Upper lobe of right lung (tissue), 1 donor: Measurements from ENCODE around the gene NISCH. TPM values are rescaled to one million over a fixed set of nuclear protein-coding genes. Genes with fewer than 3 reads are reported as not detected.

Experiments
- ATAC-seq: fragments of 200-7000 bp; cut with Tn5 transposase; one replicate; pipeline ENCODE4 v1.9.1; 2020; ENCODE audit warnings: mild to moderate bottlenecking, moderate library complexity
- DNase-seq: peaks from one replicate; pipeline ENCODE4 v3.0.0-alpha.2; 2020
- H3K27ac ChIP-seq: fragments of 200-600 bp; one replicate; pipeline ENCODE4 v1.8.0; 2022
- H3K27me3 ChIP-seq: fragments of 200-600 bp; one replicate; pipeline ENCODE4 v1.8.0; 2022; ENCODE audit warnings: mild to moderate bottlenecking
- H3K36me3 ChIP-seq: fragments of 200-600 bp; one replicate; pipeline ENCODE4 v1.8.0; 2022
- H3K4me1 ChIP-seq: fragments of 200-600 bp; one replicate; pipeline ENCODE4 v1.8.0; 2022
- H3K4me3 ChIP-seq: fragments of 200-600 bp; one replicate; pipeline ENCODE4 v1.8.0; 2022; ENCODE audit warnings: mild to moderate bottlenecking
- H3K9me3 ChIP-seq: fragments of 200-600 bp; one replicate; pipeline ENCODE4 v1.8.0; 2022
- intact Hi-C: fragments of 100-400 bp; cut with DNase I; formaldehyde crosslinking; loops from one replicate; pipeline ENCODE4 v1.11.0; 2022
- total RNA-seq: library from RNA; stranded (reverse); fragmentation: NEBNext Ultra II Directional; extraction: Animal tissue kit (Norgen Biotek cat#: 25700); gene quantifications from one replicate; pipeline ENCODE4 v1.2.1, GENCODE V29; 2021
- TF ChIP-seq, protein P1 (sequence below): fragments of 200-600 bp; IDR thresholded peaks from one replicate; pipeline ENCODE4 v1.8.0; 2022; ENCODE audit warnings: antibody characterized with exemption
- donor health status: DM: no; HTN: yes; CAD: no; lungs with severe emphysema.

The NISCH gene
- total RNA-seq, 1 donor from 2014 or later, result 94.6 TPM

DNA sequence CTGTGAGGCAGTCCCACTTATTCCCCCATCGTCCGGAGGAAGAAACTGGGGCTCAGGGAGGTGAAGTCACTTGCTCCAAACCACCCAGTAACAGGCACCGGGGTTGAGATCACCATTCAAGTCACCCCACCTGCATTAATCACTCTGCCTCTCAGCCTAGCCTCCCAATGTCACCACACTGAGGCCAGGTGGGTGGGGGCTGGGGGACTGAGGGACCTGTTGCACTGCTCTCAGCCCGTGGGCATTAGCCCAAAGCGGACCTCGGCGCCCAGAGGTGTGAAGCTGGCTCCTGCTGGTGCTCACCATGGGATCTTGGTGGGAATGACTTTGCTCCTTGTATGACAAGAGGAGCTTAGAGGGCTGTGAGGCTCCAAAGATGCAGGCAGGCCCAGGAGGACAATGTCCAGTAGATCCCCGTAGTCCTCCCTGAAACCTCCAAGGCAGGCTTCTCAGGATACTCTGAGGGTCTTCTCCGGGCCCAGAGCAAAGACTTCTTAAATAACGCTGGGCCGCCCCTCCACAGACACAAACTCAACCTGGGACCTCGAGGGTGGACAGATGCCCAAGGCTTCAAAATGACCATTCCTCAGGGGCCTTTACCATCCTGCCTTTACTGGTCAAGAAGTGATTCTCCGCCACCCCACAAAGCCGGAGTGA, 76.6 kb downstream of the NISCH start:
- no peaks in the 10 kb centered on the region for H3K27me3 ChIP-seq
- TF ChIP-seq, protein P1, sequence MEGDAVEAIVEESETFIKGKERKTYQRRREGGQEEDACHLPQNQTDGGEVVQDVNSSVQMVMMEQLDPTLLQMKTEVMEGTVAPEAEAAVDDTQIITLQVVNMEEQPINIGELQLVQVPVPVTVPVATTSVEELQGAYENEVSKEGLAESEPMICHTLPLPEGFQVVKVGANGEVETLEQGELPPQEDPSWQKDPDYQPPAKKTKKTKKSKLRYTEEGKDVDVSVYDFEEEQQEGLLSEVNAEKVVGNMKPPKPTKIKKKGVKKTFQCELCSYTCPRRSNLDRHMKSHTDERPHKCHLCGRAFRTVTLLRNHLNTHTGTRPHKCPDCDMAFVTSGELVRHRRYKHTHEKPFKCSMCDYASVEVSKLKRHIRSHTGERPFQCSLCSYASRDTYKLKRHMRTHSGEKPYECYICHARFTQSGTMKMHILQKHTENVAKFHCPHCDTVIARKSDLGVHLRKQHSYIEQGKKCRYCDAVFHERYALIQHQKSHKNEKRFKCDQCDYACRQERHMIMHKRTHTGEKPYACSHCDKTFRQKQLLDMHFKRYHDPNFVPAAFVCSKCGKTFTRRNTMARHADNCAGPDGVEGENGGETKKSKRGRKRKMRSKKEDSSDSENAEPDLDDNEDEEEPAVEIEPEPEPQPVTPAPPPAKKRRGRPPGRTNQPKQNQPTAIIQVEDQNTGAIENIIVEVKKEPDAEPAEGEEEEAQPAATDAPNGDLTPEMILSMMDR, result no peak
- peaks cover 47% of the 10 kb centered on the region for H3K4me1 ChIP-seq
- intact Hi-C loops, result no loop called here
- H3K27ac ChIP-seq, result peak overlapping the region; percentile 2
- peak; percentile 65 for DNase-seq
- peak overlapping the region; percentile 67 for H3K4me3 ChIP-seq
- no peaks in the 10 kb centered on the region for H3K9me3 ChIP-seq
- ATAC-seq, result no peak
- H3K36me3 ChIP-seq, result peaks cover 11% of the 10 kb centered on the region

- H3K27ac ChIP-seq, result peak overlapping the region; percentile 2
- DNase-seq (peak; percentile 56), ATAC-seq (no peak)
- intact Hi-C loops, result no loop called here
- peaks cover 46% of the 10 kb centered on the region for H3K4me1 ChIP-seq
- no peaks in the 10 kb centered on the region for H3K9me3 ChIP-seq
- peaks cover 8% of the 10 kb centered on the region for H3K36me3 ChIP-seq
- peak overlapping the region; percentile 67 for H3K4me3 ChIP-seq
- TF ChIP-seq, protein P1, result no peak
- H3K27me3 ChIP-seq, result no peaks in the 10 kb centered on the region
Observed at GRCh38 chr3:52532517-52532837, 77.1 kb downstream of the NISCH start.

DNA sequence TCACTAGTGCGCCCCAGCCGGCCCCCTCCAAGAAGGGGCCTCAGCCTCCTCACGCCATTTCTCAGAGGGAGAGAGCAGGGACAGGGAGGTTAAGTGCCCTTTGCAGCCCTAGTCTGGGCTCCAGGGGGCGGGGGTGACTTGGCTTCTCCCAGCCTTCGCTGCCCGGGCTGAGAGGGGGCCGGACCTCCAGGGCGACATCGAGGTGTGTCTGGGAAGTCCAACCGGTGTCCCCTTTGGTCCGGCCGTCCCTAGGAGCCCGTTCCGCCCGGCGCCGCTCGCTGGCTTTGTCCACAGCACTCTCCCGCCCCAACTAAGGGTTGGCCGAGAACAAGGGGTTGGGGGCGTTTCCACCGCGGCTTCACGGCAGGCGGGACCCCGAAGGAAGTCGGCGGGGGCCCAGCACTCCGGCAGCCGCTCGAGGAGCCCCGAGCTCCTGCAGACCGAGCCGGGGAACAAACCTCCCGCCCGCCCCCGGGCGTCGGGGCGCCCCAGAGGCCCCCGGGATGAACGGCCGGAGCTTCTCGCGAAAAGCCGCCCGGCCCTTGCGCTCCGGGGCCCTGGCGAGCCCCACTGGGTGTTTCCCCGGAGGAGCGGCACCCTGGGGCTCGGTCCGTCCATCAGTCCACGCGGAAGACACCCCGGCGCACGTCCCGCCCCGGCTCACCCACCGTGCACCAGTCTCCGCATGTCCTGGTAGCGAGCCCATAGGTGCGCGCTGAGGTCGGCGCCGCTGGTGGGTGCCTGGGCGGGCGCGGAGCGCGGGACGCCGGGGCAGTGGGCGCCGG, 77.6 kb downstream of the NISCH start:
- intact Hi-C loops, result no loop called here
- Histone ChIP-seq H3K27me3 (no peaks in the 10 kb centered on the region), H3K4me3 (peak overlapping the region; percentile 67), H3K27ac (peak overlapping the region; percentile 47), H3K9me3 (no peaks in the 10 kb centered on the region), H3K36me3 (peaks cover 2% of the 10 kb centered on the region), H3K4me1 (peaks cover 47% of the 10 kb centered on the region)
- DNase-seq (peak; percentile 76), ATAC-seq (no peak)
- TF ChIP-seq, protein P1, result no peak

GRCh38 chr3:52533623-52534280, 78.3 kb downstream of the NISCH start, which contains the start of gene NT5DC2:
TSS of gene NT5DC2 (minus strand) at chr3:52533857. CDS start at chr3:52533737, 120 bp downstream.
- TF ChIP-seq, protein P1, result no peak
- peak within 1 kb of the TSS; percentile 58 for H3K27ac ChIP-seq
- DNase-seq (peak; percentile 83), ATAC-seq (peak; percentile 58)
- peak within 1 kb of the TSS; percentile 67 for H3K4me3 ChIP-seq
- intact Hi-C loops, result no loop called here
- no peaks in the 10 kb centered on the region for H3K9me3 ChIP-seq
- peaks cover 54% of the 10 kb centered on the region for H3K4me1 ChIP-seq
- no peaks in the 10 kb centered on the region for H3K27me3 ChIP-seq
- H3K36me3 ChIP-seq, result no peaks in the 10 kb centered on the region

GRCh38 chr3:52534281-52535183, 79.1 kb downstream of the NISCH start:
- peaks cover 59% of the 10 kb centered on the region for H3K4me1 ChIP-seq
- no peaks in the 10 kb centered on the region for H3K9me3 ChIP-seq
- ATAC-seq (no peak), DNase-seq (no peak)
- TF ChIP-seq, protein P1, result no peak
- no peaks in the 10 kb centered on the region for H3K36me3 ChIP-seq
- intact Hi-C loops, result no loop called here
- H3K27me3 ChIP-seq, result no peaks in the 10 kb centered on the region
- H3K4me3 ChIP-seq, result peak overlapping the region; percentile 65
- peak overlapping the region; percentile 58 for H3K27ac ChIP-seq
